Measurements from ENCODE around the gene LPAR3.

- TF ChIP-seq CTCF (IDR thresholded peaks at IDR 0.05) = no peak
- TF ChIP-seq POLR2A (IDR thresholded peaks at IDR 0.05) = no peak
Measured at GRCh38 chr1:84769636-84770035, 123.4 kb downstream of the LPAR3 start.
